HG02885 (cell line): ENCODE data around the gene NDC80.
"Not testable (repeated sequence)": the region's sequence is repeated elsewhere in the genome, so short reads cannot be mapped to it uniquely, and the experiment has no call there.

Experiments
- ATAC-seq: cut with Tn5 transposase; IDR thresholded peaks from one replicate; pipeline ENCODE4 v1.9.1; 2021; ENCODE audit warnings: mild to moderate bottlenecking; ENCODE audit not compliant: unreplicated experiment, poor library complexity

Gene NDC80

DNA sequence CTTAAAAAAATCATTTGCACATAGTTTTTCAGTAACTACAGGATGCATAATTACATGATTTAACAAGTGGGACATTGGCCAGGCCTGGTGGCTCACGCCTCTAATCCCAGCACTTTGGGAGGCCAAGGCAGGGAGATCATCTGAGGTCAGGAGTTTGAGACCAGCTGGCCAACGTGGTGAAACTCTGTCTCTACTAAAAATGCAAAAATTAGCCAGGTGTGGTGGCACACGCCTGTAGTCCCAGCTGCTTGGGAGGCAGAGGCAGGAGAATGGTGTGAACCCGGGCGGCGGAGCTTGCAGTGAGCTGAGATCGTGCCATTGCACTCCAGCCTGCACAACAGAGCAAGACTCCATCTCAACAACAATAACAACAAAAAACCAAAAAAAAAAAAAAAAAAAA, 90.9 kb downstream of the NDC80 start:
- not testable (repeated sequence) for ATAC-seq

- ATAC-seq: peak; percentile 43
Measured at GRCh38 chr18:2662990-2663389, 91.6 kb downstream of the NDC80 start.
